ENCODE measurements around the gene ABHD1.

- TF ChIP-seq POLR2A (IDR thresholded peaks at IDR 0.05) (no peak), CTCF (IDR thresholded peaks at IDR 0.05) (no peak), POLR2AphosphoS5 (IDR thresholded peaks at IDR 0.05) (no peak), EP300 (IDR thresholded peaks at IDR 0.05) (no peak)
Measured at GRCh38 chr2:27177441-27178351, 54.1 kb downstream of the ABHD1 start.

All from sigmoid colon (tissue), 4 donors.